Measurements from ENCODE around the gene GMPR.

The GMPR gene

DNA sequence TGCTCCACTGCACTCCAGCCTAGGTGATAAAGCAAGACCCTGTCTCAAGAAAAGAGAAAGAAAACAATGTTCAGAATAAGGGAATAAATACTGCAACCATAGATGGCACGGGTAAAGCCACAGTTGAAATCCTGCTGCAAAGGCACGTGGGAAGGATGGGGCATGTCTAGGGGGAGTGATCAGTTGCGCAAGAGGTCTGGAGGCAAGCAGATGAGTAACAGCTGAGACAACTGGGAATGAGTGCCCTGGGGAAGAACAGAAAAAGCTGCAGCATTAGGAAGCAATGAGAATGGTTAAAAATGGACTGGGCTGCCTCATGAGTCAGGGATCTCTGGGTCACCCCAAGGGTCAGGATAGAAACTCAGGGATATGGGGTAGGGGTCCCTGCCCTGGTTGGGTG lies 96.3 kb downstream of the GMPR start:
- DNase-seq, result no peak

DNA sequence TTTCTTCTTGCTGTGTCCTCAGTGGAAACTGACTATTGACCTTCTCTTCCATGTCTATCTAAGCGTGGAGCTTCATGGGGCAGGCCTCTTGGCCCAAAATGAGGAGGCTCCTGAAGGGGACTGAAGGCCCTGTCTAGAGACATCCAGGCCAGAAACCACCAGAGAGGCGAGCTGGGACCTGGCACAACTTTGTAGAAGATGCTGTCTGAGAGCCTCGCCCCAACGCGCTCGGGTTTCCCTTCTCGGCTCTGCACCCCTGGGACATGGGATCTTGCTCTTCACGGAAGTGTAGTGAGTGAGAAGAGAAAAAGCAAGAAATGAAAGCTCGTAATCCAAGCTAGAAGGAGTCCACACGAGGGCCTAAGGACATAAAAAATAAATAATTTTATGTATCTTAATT lies 96.8 kb downstream of the GMPR start:
- no peak for DNase-seq

DNA sequence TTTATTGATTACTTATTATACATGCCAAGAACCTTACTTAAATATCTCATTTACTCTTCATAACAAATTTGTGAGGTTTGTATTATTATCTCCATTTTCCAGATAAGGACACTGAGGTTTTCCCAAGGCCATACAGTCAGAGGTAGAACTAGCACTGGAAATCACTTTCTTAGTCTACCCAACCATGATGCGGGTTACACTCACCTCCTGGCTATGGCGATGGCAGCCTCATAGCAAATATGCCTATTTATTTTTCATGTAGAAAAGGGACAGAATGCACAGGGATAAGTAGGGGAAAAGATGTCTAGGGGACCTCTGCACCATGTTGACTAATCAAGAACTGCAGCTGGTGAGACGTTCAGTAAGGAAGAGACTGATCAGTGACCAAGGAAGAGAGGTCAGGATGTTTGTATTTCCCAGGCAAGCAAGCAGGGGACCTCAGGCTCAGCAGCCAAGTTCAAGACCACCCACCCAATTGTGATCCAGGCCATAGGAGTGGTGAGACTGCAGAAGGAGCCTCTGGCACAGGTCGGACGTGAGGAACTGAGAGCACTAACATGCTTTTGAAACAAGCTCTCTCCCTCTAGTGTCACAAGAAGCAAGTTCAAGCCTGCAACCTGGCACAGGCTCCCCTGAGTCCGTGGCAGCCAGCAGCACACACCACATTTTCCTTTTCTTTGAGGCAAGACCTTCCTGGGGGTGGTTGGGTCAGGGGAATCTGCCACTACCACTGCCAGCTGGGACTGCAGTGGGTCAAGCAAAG lies 97.8 kb downstream of the GMPR start:
- no peak for DNase-seq

DNA sequence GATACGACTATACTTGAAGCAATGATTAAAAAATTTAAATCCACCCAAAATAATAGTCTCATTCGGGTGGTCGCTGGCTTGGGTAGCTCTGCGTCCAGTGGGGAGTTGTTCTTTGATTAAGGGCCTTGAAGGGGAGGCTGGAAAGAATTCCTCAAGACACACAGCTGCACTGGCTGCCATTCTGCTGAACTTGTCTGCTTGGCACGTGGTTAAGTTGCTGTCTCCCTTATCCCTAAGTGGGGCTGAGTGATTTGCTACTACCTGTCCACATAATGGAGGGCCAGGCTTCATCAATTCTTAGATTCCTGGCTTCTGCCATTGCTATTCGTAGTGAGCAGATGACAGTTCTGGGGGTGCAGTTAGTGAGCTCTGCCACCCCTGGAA lies 98.5 kb downstream of the GMPR start:
- no peak for DNase-seq

DNA sequence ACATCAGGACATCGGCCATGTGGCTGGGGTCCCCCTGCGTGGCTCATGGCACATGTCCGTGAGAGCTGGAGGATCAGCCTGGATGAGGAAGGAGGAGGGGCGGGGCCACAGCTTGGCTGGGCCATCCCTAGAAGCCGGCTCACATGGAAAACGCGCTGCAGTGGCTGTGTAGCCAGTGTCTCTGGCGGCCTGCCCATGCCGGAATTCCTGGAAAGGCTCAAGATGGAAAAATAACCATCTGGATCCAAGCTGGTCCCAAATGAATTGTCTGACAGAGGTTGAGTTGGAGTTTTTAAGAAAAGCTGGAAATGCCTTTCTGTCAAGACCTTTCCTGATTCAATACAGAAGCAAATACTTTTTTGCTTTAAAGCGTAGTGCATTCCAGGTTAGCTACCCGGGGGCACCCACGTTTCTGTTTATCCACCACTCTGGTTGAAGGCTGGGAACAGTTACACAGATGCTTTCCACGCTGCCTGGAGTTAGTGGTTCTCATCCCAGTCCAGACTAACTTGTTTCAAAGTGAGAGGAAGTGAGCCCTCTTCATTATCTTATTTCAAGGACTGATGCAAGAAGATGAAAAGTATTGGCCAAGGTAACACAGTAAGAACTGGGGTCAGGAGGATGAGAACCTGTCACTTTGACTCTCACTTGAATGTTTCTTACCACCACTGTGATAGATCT lies 99.0 kb downstream of the GMPR start:
- DNase-seq, result no peak

DNA sequence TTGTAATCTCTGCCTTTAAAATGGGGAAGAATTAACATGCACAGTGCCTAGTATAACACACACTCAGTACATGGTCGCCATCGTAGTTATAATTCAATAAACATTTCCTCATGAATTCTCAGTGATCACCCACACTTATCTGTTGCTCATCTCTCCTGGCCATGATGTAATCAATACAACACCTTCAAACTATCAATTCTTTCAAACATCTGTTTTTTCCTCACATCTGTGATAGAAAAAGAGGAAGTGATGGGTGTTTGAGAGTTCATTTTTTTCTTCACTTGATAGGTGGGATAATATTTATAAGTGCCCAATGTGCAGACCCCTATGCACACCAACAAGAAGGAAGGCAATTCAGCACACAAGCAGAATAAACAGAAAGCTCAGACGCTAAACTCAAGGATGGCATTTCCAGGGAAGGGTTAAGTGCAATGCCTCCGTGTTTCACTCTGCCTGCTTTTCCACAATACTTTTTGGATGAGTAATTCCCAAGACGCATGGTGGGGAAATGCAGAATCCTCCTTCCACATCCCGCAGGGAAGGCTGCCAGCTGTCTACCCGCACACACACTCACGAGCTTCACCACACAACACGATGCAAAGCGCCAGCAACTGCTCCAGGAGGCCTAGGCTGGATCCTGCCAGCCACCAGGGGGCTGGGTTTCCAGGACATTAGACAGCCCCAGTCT lies 100.3 kb downstream of the GMPR start:
- no peak for DNase-seq

DNA sequence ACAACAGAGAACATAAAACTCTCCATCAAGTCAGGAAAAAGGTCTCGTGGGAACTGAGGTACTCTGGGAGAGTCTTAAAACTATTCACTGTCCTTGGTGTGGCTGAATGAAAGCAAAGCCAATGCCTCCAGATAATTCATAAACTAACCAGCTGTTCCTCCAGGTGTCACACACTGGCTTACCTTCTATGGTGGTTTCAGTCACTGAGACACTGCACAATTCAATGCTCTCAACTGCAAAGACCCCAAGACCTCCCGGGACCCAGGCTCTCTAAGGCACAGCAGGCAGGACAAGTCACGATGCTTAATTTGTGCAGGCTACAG lies 100.8 kb downstream of the GMPR start:
- no peak for DNase-seq

DNA sequence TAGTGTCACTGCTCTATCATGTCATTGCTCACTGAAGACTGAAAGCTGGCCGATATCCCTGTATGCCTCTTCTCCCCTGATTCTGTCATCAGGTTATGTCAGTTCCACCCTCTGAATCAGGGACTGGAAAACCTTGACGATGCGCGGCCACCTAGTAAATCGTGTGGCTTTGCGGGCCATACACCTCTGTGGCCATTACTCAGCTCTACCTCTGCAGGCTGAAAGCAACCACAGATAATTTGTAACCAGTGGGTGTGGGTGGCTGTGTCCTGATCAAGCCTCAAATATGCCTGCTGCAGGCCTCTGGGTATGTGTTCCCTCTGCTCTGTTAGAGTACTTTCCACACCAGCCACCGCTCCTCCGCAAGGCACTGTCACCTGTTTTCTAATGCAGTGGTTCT lies 105.2 kb downstream of the GMPR start:
- DNase-seq, result no peak

DNA sequence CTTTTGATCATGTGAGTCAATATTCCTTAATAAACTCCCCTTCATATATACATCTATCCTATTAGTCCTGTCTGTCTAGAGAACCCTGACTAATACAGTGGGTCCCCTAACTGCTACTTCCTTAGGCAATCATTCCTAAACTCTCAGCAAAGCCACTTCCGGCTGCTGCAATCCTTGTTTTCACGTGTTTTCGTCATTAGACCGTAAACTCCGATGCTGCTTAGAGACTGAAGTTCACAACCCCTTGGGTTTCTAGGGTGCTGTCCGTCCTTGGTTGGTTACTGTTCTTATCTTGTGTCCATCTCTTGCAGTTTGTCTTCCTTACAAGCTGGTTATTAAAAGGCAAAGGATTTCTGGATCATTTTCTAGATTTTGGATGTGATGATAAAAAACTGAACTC lies 106.4 kb downstream of the GMPR start:
- no peak for DNase-seq

All from GF-D8 (cell line).